Left lung (tissue), 10 donors: ENCODE data around the gene DDX52. TPM values are rescaled to one million over a fixed set of nuclear protein-coding genes. Genes with fewer than 3 reads are reported as not detected.

Experiments
- ATAC-seq: fragments of 200-7000 bp; cut with Tn5 transposase; one replicate; pipeline ENCODE4 v1.9.1; 2020; ENCODE audit warnings: moderate library complexity
- DNase-seq, 4 donors: peaks; one replicate each; pipeline ENCODE4 v3.0.0-alpha.2; 2013 to 2020
- H3K27ac ChIP-seq, 2 donors: fragments of 200-600 bp; sonication (generic) in 1 of 2; one replicate each; pipeline versions ENCODE4 v1.5.0 to v1.8.0; 2020 to 2021
- H3K27me3 ChIP-seq, 2 donors: fragments of 200-600 bp; sonication (generic) in 1 of 2; one replicate each; pipeline versions ENCODE4 v1.5.0 to v1.8.0; 2020 to 2021
- H3K36me3 ChIP-seq, 2 donors: fragments of 200-600 bp; sonication (generic) in 1 of 2; one replicate each; pipeline versions ENCODE4 v1.5.0 to v1.8.0; 2020 to 2021
- H3K4me1 ChIP-seq, 2 donors: fragments of 200-600 bp; one replicate each; pipeline ENCODE4 v1.8.0; 2021
- H3K4me3 ChIP-seq, 2 donors: fragments of 200-600 bp; sonication (generic) in 1 of 2; one replicate each; pipeline versions ENCODE4 v1.5.0 to v1.8.0; 2020 to 2021; ENCODE audit warnings: mild to moderate bottlenecking in 1 of 2
- H3K9me3 ChIP-seq, 2 donors: fragments of 200-600 bp; sonication (generic) in 1 of 2; one replicate each; pipeline versions ENCODE4 v1.5.0 to v1.8.0; 2020 to 2021
- CTCF ChIP-seq, 2 donors: fragments of 200-600 bp; sonication (generic) in 1 of 2; IDR thresholded peaks; one replicate each; pipeline versions ENCODE4 v1.5.0 to v1.8.0; 2021; ENCODE audit warnings: antibody characterized with exemption in 2 of 2
- intact Hi-C, 2 donors: fragments of 100-400 bp; cut with DNase I; formaldehyde crosslinking; loops; one replicate each; pipeline versions ENCODE4 v1.11.2 to v1.14.2; 2022
- polyA plus RNA-seq, 6 donors: library from polyadenylated mRNA; unstranded; fragments of 120-200 nt; gene quantifications; one replicate each; pipeline ENCODE4 v1.2.1, GENCODE V29; 2013; ENCODE audit not compliant: insufficient read length in 6 of 6
- total RNA-seq, 2 donors: library from RNA; stranded (reverse); fragmentation: NEBNext Ultra II Directional; extraction: Animal tissue kit (Norgen Biotek cat#: 25700); gene quantifications; one replicate each; pipeline ENCODE4 v1.2.1, GENCODE V29; 2021
- donor health status: DM: no; HTN: yes; CAD: no.
- donor health status: DM: no; HTN: no; CAD: no.

The DDX52 gene
- total and polyA plus RNA-seq, 8 donors, result 23.7 to 41.6 (median 36.6) TPM

GRCh38 chr17:37605813-37606505, 37.3 kb downstream of the DDX52 start:
- Histone ChIP-seq H3K9me3 (no peaks in the 10 kb centered on the region), H3K4me3 (no peak overlapping the region), H3K36me3 (peaks cover 0 to 6% of the 10 kb centered on the region in 2 donors), H3K4me1 (peaks cover 12 to 50% of the 10 kb centered on the region in 2 donors), H3K27me3 (no peaks in the 10 kb centered on the region), H3K27ac (peak overlapping the region in 1 of 2 donors; percentile 24)
- no peak for TF ChIP-seq CTCF (IDR thresholded peaks at IDR 0.05)
- no peak for ATAC-seq
- intact Hi-C loops, result no loop called here
- no peak for DNase-seq

GRCh38 chr17:37605081-37605480, 38.2 kb downstream of the DDX52 start:
- intact Hi-C loops, result no loop called here
- Histone ChIP-seq H3K27me3 (no peaks in the 10 kb centered on the region), H3K9me3 (no peaks in the 10 kb centered on the region), H3K4me1 (peaks cover 12 to 49% of the 10 kb centered on the region in 2 donors), H3K4me3 (no peak overlapping the region), H3K36me3 (peaks cover 0 to 13% of the 10 kb centered on the region in 2 donors), H3K27ac (peak overlapping the region in 1 of 2 donors; percentile 24)
- TF ChIP-seq CTCF (IDR thresholded peaks at IDR 0.05), result no peak
- no peak for DNase-seq
- no peak for ATAC-seq

DNA sequence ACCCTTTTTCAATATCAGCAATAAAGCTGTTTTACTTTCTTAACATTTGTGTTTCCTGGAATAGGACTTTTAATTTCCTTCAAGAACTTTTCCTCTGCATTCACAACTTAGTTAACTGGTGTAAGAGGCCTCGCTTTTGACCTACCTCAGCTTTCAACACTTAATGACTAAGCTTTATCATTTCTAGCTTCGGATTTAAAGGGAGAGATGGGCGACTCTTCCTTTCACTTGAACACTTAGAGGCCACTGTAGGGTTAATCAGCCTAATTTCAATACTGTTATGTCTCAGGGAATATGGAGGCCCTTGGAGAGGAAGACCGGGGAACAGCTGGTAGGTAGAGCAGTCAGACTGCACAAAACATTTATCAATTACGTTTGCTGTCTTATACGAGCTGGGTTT, 38.7 kb downstream of the DDX52 start:
- H3K27ac ChIP-seq, result no peak overlapping the region
- H3K4me1 ChIP-seq, result peaks cover 12 to 43% of the 10 kb centered on the region in 2 donors
- no peaks in the 10 kb centered on the region for H3K9me3 ChIP-seq
- H3K4me3 ChIP-seq, result no peak overlapping the region
- no peak for TF ChIP-seq CTCF (IDR thresholded peaks at IDR 0.05)
- H3K36me3 ChIP-seq, result peaks cover 0 to 18% of the 10 kb centered on the region in 2 donors
- no peaks in the 10 kb centered on the region for H3K27me3 ChIP-seq
- ATAC-seq (no peak), DNase-seq (no peak)
- intact Hi-C loops, result no loop called here

GRCh38 chr17:37598145-37598544, 45.1 kb downstream of the DDX52 start:
- intact Hi-C loops, result no loop called here
- no peaks in the 10 kb centered on the region for H3K9me3 ChIP-seq
- no peak for DNase-seq
- no peak for ATAC-seq
- no peak overlapping the region for H3K27ac ChIP-seq
- H3K4me3 ChIP-seq, result no peak overlapping the region
- H3K4me1 ChIP-seq, result no peaks in the 10 kb centered on the region
- peaks cover 0 to 71% of the 10 kb centered on the region in 2 donors for H3K36me3 ChIP-seq
- no peak for TF ChIP-seq CTCF (IDR thresholded peaks at IDR 0.05)
- H3K27me3 ChIP-seq, result no peaks in the 10 kb centered on the region

DNA sequence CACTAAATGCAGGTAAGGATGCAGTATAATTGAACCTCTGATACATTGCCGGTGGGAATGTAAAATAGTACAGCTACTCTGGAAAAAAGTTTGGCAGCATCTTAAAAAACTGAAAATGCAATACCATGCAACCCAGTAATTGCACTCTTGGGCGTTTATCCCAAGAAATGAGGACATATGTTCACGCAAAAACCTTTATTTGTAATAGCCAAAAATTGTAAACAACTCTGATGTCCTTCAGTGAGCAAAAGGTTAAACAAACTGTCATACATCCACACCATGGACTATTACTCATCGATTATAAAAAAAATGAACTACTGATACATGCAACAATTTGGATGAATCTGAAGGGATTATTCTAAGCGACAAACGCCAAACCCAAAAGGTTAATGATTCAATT, 51.0 kb downstream of the DDX52 start:
- DNase-seq (no peak), ATAC-seq (no peak)
- no peak overlapping the region for H3K27ac ChIP-seq
- intact Hi-C loops, result no loop called here
- no peaks in the 10 kb centered on the region for H3K27me3 ChIP-seq
- no peaks in the 10 kb centered on the region for H3K9me3 ChIP-seq
- no peak overlapping the region for H3K4me3 ChIP-seq
- TF ChIP-seq CTCF (IDR thresholded peaks at IDR 0.05), result no peak
- peaks cover 0 to 59% of the 10 kb centered on the region in 2 donors for H3K36me3 ChIP-seq
- peaks cover 0 to 6% of the 10 kb centered on the region in 2 donors for H3K4me1 ChIP-seq
